HFFc6 (cell line): ENCODE data around the gene ANKRD55. TPM values are rescaled to one million over a fixed set of nuclear protein-coding genes. Genes with fewer than 3 reads are reported as not detected.
"Not testable (repeated sequence)": the region's sequence is repeated elsewhere in the genome, so short reads cannot be mapped to it uniquely, and the experiment has no call there.

Experiments
- DNase-seq: peaks from one replicate; pipeline ENCODE4 v3.0.0-alpha.2; 2018
- H3K27ac Mint-ChIP-seq: 2 replicates; pipeline ENCODE4 v1.8.0; 2020; ENCODE audit warnings: mild to moderate bottlenecking, mixed read lengths
- H3K27me3 Mint-ChIP-seq: 2 replicates; pipeline ENCODE4 v1.8.0; 2021; ENCODE audit warnings: mild to moderate bottlenecking, moderate library complexity, mixed read lengths; ENCODE audit not compliant: insufficient read depth
- H3K36me3 Mint-ChIP-seq: 2 replicates; pipeline ENCODE4 v1.8.0; 2021; ENCODE audit warnings: low read depth, mixed read lengths
- H3K4me1 Mint-ChIP-seq: 2 replicates; pipeline ENCODE4 v1.8.0; 2020; ENCODE audit warnings: low read depth, mixed read lengths
- H3K4me3 Mint-ChIP-seq: 2 replicates; pipeline ENCODE4 v1.8.0; 2020; ENCODE audit warnings: mild to moderate bottlenecking, moderate library complexity, mixed read lengths
- H3K9me3 Mint-ChIP-seq: 2 replicates; pipeline ENCODE4 v1.8.0; 2020; ENCODE audit warnings: mild to moderate bottlenecking, mixed read lengths
- CTCF ChIP-seq: fragments of 200-600 bp; sonication (generic); IDR thresholded peaks from 2 replicates; pipeline ENCODE4 v1.5.0; 2021; ENCODE audit warnings: antibody characterized with exemption, mild to moderate bottlenecking
- total RNA-seq, 6 experiments: library from RNA; stranded (reverse); fragmentation: NEBNext Ultra II Directional; extraction: Animal tissue kit (Norgen Biotek cat#: 25700); gene quantifications; 2 replicates in 1 of 6; 3 replicates in 5 of 6; pipeline ENCODE4 v1.2.3, GENCODE V29; 2021

ANKRD55 gene
- total RNA-seq, 6 experiments from 2014 or later = not detected

DNA sequence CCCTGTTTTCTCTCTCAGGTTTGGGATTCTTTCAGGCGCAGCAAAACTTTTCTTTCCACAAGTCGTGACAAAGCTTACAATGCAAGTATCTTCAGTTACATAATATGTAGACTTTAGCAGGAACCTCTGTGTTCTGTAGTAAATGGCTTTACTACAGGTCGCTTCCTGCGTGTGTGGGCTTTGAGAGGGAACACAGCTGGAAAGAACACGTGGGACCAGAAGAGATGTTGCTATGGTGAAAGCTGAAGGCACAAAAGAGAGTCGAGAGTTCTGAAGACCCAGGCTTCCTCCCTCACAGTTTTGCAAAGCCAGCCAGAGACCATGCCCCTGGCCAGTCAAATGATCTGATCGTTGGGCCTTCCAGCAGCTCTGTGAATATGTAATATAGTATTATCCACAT, 4.0 kb downstream of the ANKRD55 start:
- no peak overlapping the region for H3K4me3 Mint-ChIP-seq
- DNase-seq = no peak
- no peaks in the 10 kb centered on the region for H3K36me3 Mint-ChIP-seq
- peaks cover 7% of the 10 kb centered on the region for H3K4me1 Mint-ChIP-seq
- no peak overlapping the region for H3K27ac Mint-ChIP-seq
- H3K27me3 Mint-ChIP-seq = peaks cover 28% of the 10 kb centered on the region
- no peak for TF ChIP-seq CTCF
- H3K9me3 Mint-ChIP-seq = peaks cover 10% of the 10 kb centered on the region; the same call in 1 of the 2 replicates

DNA sequence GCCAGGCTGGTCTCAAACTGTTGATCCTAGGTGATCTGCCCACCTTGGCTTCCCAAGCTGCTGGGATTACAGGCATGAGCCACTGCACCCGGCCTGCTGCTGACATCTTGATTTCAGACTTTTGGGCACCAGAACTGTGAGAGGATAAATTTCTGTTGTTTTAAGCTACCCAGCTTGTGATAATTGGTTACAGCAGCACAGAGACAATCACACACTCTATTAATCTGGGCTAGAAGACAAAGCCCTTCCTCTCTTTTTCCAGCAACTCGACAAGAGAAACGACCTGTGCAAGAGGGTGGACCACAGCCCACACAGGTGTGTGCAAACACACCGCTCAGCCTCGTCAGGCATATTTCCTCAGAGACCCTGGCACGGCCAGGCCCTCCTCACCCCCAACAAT, 4.5 kb downstream of the ANKRD55 start:
- peaks cover 31% of the 10 kb centered on the region for H3K27me3 Mint-ChIP-seq
- no peak for TF ChIP-seq CTCF
- DNase-seq = no peak

DNA sequence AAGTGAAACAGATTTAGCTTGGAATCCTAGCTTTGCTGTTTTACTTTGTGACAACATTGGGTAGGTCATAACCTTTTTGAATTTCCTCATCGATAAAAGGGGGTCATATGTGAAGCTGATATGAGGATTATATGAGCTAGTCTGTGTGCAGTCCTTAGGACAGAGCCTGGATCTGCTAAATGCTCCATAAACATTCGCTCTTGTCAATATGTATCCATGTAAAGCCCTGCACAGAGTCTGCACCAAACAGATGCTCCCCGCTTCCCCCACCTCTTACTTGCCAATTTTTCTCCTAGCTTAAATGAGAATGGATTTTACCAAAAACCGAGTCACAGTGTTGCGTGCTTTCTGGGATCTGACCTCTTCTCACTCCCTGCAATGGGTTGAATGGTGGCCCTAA, 5.4 kb downstream of the ANKRD55 start:
- H3K9me3 Mint-ChIP-seq = peaks cover 16% of the 10 kb centered on the region; the same call in 1 of the 2 replicates
- H3K4me1 Mint-ChIP-seq = peaks cover 7% of the 10 kb centered on the region
- H3K27ac Mint-ChIP-seq = no peak overlapping the region
- TF ChIP-seq CTCF = no peak
- H3K36me3 Mint-ChIP-seq = peaks cover 3% of the 10 kb centered on the region
- H3K4me3 Mint-ChIP-seq = no peak overlapping the region
- no peak for DNase-seq
- peaks cover 25% of the 10 kb centered on the region for H3K27me3 Mint-ChIP-seq

More for the DNA sequence above, 4.5 kb downstream of the ANKRD55 start:
- Mint-ChIP-seq H3K9me3 (peaks cover 13% of the 10 kb centered on the region; the same call in 1 of the 2 replicates), H3K27ac (no peak overlapping the region), H3K4me3 (no peak overlapping the region), H3K36me3 (no peaks in the 10 kb centered on the region), H3K4me1 (peaks cover 7% of the 10 kb centered on the region)

GRCh38 chr5:56223298-56223697, 9.8 kb downstream of the ANKRD55 start:
- not testable (repeated sequence) for DNase-seq

GRCh38 chr5:56221601-56222000, 11.5 kb downstream of the ANKRD55 start:
- H3K4me1 Mint-ChIP-seq, H3K4me3 Mint-ChIP-seq, H3K27ac Mint-ChIP-seq, DNase-seq: not testable (repeated sequence)
- peaks cover 32% of the 10 kb centered on the region for H3K9me3 Mint-ChIP-seq
- H3K27me3 Mint-ChIP-seq = peaks cover 20% of the 10 kb centered on the region
- peaks cover 24% of the 10 kb centered on the region for H3K36me3 Mint-ChIP-seq

More at GRCh38 chr5:56223298-56223697, 9.8 kb downstream of the ANKRD55 start:
- not testable (repeated sequence) for H3K4me3 Mint-ChIP-seq, H3K27ac Mint-ChIP-seq, H3K4me1 Mint-ChIP-seq
- Mint-ChIP-seq H3K36me3 (peaks cover 16% of the 10 kb centered on the region), H3K27me3 (peaks cover 20% of the 10 kb centered on the region), H3K9me3 (peaks cover 25% of the 10 kb centered on the region)

DNA sequence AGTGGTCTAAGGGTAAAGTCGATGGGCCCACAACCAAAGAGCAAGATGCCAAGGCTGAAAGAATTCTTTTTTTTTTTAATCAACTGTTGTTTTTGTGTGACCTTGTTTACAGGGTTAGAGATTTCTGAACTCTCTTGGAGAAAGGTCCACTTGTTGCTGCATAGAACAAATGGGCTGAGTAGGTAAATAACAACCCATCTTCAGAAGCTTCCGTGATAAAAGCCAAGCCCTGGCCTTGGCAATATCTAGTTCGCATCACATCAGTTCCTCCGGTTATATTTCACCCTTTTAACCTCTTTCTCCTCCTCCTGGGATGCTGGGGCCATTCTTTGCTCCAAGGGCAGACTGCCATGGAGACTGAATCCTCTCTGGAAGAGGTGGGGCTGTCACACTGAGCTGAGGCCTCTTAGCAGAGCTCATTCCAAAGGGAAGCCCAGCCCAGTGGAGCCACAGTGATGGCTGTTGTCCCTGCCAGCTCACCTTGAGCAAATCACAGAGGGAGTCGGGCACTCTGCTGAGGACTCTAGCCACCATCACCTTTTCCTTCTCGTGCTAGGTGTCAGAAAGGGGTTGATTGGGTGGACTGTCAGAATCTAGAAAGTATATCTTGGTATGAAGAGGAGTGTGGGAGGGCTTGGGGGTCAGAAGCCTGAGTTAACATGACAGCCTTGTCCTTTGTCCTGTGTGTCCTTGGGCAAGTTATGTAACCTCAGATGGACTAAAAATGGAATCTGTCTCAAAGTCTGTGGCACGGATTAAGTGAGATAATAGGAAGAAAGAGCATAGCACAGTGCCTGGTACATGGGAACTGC, 17.9 kb downstream of the ANKRD55 start:
- H3K36me3 Mint-ChIP-seq = peaks cover 20% of the 10 kb centered on the region
- peaks cover 12% of the 10 kb centered on the region for H3K9me3 Mint-ChIP-seq
- H3K4me3 Mint-ChIP-seq = no peak overlapping the region
- peaks cover 26% of the 10 kb centered on the region for H3K4me1 Mint-ChIP-seq
- peaks cover 1% of the 10 kb centered on the region; the same call in 1 of the 2 replicates for H3K27me3 Mint-ChIP-seq
- TF ChIP-seq CTCF = no peak
- no peak for DNase-seq
- no peak overlapping the region for H3K27ac Mint-ChIP-seq

DNA sequence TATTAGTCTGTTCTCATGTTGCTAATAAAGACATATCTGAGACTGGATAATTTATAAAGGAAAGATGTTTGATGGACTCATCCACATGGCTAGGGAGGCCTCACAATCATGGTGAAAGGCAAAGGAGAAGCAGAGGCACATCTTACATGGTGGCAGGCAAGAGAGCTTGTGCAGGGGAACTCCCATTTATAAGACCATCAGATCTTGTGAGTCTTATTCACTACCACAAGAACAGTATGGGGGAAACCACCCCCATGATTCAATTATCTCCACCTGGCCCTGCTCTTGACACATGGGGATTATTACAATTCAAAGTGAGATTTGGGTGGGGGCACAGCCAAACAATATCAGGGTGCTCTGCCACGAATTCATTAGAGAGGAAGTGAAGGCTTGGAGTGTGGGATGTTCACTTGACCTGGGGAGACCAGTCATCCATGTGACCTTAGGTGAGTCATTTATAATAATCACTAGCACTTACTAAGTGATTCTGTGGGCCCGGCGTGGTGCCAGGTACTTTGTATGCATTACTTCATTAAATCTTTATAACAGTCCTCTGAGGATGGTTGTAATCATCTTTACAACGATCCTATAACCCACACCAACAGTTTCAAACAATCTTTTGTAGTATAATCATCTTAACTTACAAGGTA, 19.1 kb downstream of the ANKRD55 start:
- not testable (repeated sequence) for H3K4me3 Mint-ChIP-seq, DNase-seq, H3K27me3 Mint-ChIP-seq
- H3K27ac Mint-ChIP-seq = peak overlapping the region; percentile 30; the same call in 1 of the 2 replicates
- H3K9me3 Mint-ChIP-seq = peaks cover 12% of the 10 kb centered on the region
- peaks cover 20% of the 10 kb centered on the region for H3K36me3 Mint-ChIP-seq
- H3K4me1 Mint-ChIP-seq = peaks cover 26% of the 10 kb centered on the region
